GM19351 (cell line): Measurements from ENCODE around the gene HMGN1.
A peak's percentile ranks its signal among the peaks of the same experiment; 100 is the strongest.
"Not testable (repeated sequence)": the region's sequence is repeated elsewhere in the genome, so short reads cannot be mapped to it uniquely, and the experiment has no call there.

Experiments used
- ATAC-seq: cut with Tn5 transposase; IDR thresholded peaks from one replicate; pipeline ENCODE4 v1.9.1; 2021; ENCODE audit warnings: mild to moderate bottlenecking, moderate library complexity; ENCODE audit not compliant: unreplicated experiment

Gene HMGN1

GRCh38 chr21:39369896-39370288, 21.0 kb upstream of the HMGN1 start:
- ATAC-seq: not testable (repeated sequence)

DNA sequence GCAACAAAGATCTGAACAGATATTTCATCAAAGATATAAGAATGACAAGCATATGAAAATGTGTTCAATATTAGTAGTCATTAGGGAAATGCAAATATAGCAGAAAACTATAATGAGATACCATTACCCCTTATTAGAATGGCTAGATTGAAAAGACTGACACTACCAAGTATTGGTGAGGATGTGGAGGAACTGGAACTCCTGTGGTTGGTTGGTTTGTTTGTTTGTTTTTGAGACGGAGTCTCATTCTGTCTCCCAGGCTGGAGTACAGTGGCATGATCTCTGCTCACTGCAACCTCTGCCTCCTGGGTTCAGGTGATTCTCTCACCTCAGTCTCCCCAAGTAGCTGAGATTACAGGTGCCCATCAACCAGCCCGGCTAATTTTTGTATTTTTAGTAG, 18.9 kb upstream of the HMGN1 start:
- no peak for ATAC-seq

- no peak for ATAC-seq
These were observed 17.7 kb upstream of the HMGN1 start for GRCh38 chr21:39366563-39366962.

DNA sequence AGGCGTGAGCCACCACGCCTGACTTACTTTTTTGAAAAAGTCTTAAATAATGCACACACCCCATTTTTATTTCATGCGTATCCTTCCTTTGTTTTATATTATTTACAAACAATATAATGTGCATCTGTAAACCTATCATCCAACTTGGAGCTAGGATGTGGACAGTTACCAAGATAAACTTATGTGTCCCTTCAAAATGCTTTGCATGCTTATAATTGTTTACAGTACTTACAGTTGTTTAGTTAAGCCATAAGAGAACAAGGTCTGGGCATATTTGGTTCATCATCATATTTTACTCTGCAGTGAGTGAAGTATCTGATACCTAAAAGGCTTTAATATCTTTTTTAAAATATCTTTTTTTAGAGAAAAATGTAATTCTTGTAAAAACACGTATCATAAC, 16.1 kb upstream of the HMGN1 start:
- no peak for ATAC-seq

- no peak for ATAC-seq
These were observed 15.0 kb upstream of the HMGN1 start for GRCh38 chr21:39363607-39364555.

DNA sequence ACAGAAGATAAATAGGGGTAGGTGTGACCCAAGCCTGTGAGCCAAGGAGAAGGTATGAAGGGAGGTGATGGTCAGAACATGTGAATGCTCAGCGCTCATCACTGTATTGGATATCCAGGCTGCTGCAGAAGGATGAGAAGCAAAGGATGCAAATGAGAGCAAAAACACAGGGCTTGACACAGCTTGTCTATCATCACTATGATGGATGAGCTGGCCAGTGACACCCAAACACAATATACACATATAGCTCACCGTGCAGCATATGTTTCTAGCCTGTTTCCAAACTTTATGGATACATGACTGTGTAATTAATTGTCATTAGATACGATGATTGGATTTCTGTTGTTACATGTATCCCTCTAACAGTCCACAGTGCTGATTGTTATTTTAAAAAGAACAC, 13.8 kb upstream of the HMGN1 start:
- ATAC-seq: no peak

DNA sequence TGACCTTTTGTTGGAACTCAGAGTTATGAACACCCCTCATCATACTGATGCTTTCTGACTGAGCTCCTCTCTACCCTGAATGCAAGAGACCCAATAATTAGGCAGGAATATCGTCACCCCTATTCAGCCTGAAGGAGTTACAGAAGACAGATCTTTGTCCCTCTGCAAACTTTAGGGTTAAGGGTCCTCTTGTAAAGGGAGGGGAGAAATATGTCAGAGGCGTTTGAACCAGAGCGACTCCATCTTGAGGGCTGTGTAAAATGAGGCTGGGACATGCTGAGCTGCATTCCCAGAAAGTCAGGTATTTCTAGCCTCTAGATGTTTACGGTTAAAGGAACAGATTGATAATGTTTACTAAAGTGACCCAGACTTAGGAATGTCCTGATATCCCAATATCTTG, 10.5 kb upstream of the HMGN1 start:
- ATAC-seq: no peak

DNA sequence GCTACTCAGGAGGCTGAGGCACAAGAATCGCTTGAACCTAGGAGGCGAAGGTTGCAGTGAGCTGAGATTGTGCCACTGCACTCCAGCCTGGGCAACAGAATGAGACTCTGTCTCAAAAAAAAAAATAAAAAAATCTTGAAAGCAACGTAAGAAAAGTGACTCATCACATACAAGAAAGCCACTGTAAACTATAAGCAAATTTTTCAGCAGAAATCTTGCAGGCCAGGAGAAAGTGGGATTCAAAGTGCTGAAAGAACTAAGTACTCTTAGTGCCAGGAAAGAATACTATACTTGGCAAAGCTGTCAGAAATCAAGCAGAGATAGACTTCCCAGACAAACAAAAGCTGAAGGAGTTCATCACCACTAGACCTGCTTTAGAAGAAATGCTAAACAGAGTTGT, 4.4 kb upstream of the HMGN1 start:
- no peak for ATAC-seq

DNA sequence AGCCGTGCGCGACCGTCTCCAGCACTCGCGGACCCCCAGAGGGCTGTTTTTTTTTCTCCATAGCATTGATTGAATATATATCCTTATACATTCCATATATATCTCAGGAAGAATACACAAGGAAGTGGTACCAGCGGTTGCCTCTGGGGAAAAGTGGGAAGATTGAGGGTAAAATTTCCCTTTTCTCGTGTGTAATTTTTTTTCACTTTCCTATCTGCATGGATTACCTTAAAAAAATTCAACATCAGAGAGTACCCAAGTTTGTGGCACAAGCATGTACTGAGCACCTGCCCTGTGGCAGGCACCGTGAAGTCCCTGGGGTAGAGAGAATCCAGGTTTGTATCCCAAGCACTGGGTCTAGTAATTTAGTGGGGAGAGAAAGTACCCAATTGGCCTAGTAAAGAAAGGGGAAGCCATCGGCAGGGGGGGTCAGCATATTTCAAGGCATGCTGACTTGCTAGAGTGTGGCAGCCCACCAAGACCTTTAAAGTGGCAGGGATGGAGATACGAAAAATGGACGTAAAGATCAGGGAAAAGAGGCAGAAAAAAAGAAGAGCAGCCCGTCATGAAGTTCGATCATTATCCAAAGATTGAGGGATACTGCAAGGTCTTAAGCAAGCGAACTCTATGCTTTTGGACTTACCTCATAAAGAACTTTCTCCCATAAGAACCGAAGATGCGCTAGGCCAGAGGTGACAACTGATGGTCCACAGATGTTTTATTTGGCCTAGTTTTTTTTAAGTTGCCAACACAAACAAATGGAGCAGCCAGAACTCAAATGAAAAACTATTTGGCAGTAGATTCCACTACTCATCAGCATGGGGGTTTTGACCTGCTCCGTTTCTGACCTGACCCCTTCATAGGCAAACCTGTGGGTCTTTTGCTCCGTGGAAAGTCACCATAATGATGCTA, 1.5 kb upstream of the HMGN1 start:
- ATAC-seq: no peak

DNA sequence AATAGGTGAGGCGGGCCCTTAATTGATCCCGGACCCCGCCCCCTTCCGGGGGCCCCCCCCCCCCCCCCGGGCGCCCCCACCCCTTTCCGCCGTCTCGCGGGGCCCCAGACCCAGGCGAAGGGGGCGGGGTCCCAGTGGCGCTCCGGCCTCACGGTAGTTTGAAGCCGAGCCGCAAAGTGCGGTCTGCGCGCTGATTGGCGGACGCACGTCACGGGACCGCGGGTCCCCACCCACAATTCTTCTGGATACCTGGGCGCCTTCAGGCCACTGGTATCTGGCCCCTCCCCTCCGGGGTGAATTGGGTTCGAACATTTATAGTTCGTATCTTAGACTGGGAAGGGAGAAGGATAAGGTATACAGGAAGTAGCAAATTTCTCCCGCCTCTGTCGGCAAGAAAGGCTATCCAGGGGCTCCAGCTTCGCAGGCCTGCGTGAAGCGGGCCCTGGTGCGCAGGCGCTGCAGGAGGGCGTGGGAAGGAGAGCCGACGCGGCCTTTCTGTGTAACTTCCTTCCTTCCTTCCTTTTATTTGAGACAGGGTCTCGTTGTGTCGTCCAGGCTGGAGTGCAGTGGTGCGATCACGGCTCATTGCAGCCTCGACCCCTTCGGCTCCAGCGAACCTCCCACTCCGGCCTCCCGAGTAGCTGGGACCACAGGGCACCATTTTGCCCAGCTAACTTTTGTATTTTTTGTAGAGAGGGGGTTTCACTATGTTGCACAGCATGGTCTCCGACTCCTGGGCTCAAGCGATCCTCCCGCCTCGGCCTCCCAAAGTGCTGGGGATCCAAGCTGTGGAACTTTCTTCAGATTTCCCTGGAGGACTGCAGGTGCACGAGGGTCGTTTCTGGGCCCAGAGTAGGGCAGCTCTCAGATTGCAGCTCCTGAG, 564 bp upstream of the HMGN1 start:
- ATAC-seq: peak; percentile 89

DNA sequence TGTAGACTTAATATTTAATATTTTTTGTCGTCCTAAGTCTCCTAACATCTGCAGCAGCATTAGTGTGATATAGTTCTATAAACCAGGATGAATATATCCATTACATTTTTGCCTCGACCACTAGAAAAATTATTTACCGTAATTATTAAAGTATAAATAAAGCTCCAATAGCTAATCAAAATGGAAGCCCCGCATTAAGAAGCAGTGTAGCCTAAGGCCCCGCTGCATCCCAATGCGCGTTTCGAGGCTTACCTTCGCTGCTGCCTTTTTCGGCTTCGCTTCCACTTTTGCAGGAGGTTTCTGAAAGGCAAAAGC, 891 bp downstream of the HMGN1 start:
- ATAC-seq: no peak

DNA sequence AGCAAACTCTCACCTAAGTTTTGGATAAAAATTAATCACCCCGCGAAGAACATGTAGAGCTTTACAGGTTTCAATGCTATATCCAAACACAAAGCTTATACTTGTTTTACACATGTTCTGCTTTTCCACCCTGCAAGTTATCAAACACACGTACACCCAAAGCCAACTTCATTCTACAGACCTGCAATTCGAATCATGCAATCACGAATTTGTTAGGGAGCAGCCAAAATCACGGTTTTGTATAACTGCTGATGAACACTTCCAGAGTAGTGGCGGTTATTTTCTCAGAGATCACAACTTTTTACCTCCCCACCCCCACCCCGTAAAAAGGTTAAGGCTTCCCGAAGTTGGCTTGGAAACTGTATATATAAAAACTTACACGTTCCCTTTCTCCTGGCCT, 1.4 kb downstream of the HMGN1 start:
- ATAC-seq: no peak

DNA sequence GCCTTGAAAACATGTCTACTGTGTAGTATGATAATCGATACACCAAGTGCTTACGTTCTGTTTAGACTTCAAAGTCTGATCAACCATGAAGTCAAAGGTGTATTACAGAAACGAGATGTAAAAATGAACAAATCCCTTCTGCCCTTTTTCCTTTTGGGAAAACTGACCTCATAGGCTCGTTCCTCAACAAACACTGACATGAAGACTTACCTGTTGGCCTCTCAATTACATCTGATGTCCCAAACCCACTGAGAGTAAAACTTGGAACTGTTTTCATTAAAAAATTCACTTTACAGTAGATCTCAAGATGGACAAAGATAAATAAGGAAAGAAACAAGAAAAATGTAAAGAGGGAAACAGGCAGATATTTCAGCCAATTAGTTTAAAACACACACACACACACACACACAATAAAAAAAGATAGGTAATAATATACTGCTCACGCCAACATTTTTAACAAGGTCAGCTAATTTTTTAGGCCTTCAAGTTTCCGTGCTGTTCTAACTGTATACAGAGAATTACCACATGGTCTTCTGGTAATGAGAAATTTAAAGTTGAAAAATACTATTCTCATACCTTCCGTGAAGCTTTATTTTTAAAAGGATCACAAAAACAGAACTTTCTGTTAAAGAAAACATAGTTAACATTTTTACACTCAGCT, 2.1 kb downstream of the HMGN1 start:
- no peak for ATAC-seq

GRCh38 chr21:39346206-39346605, 2.7 kb downstream of the HMGN1 start:
- ATAC-seq: no peak

GRCh38 chr21:39345440-39345839, 3.4 kb downstream of the HMGN1 start:
- no peak for ATAC-seq

GRCh38 chr21:39344848-39345247, 4.0 kb downstream of the HMGN1 start:
- no peak for ATAC-seq

DNA sequence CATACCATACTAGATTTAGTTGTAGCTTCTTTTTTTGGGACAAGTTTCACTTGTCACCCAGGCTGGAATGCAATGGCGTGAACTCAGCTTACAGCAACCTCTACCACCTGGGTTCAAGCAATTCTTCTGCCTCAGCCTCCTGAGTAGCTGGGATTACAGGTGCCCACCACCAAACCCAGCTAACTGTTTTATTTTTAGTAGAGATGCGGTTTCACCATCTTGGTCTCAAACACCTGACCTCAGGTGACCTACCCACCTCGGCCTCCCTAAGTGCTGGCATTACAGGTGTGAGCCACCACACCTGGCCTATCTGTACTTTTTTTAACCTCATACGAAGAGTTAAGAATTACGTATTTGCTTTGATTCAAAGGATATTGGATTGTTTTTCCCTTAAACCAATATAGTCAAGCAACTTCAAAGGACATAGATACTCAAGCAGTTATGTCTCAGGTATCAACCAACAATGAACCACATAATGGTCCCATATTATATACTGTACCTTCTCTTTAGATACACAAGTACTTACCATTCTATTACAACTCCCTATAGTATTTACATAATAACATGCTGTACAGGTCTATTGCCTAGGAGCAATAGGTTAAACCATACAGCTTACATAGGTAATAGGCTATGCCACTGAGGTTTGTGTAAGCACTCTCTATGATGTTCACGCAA, 7.5 kb downstream of the HMGN1 start:
- no peak for ATAC-seq

- ATAC-seq: no peak
These were observed 8.2 kb downstream of the HMGN1 start for GRCh38 chr21:39340687-39341086.

DNA sequence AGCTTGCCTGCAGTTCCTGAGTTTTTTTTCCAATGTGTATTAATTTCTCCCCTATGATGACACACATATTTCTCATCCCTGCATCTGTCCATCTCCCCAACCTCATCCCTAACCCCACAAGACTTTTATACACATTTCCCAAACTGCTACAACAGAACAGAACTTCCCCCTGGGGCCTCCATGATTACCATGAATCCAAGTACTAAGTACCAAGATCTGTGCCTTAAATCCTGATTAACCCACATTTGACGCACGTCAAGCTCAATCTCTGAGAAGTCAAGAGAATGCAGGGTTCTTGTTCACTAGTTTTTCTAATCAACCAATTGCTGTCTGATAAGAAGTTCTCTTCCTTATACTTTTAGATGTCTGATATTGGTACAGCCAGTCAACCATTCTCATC, 9.7 kb downstream of the HMGN1 start:
- ATAC-seq: no peak

DNA sequence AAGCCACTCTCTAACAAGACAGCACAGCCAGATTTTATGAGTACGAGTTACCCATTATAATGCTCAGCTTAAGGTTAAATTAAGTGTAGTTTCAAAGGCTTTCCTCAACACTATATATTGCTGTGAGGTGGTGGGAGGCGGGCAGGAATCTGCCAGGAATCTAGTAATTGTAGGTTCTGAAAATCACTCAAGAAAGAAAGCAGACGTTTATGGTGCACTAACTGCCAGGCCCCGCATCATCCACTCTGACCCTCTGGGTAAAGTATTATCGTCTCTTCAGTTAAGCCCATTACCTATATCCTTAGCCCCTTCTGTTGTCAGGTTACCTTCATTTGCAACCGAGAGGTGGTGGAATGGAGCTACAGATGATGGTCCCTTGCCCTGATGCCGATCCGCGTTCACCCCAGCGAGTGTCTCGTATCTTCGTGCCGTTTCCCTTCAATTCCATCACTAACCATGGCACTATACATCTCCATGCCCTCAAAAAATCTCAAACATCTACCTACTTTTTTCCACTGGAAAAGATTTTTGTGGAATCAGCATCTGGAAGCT, 12.4 kb downstream of the HMGN1 start:
- no peak for ATAC-seq
